K562 (cell line): ENCODE results near the gene MMRN2. TPM values are rescaled to one million over a fixed set of nuclear protein-coding genes. Genes with fewer than 3 reads are reported as not detected.

Source experiments
- ARID4B ChIP-seq: sonication (generic); formaldehyde crosslinking; IDR thresholded peaks from 2 replicates; pipeline ENCODE4 v1.8.0; 2022; ENCODE audit warnings: mild to moderate bottlenecking, missing genetic modification reagents
- ELF1 ChIP-seq: fragments of 200-800 bp; sonication (Bioruptor generic); IDR thresholded peaks from 2 replicates; pipeline ENCODE4 v1.6.1; 2016; ENCODE audit warnings: missing genetic modification characterization, missing compliant biosample characterization
- FOSL1 ChIP-seq: fragments of 200-800 bp; sonication (Bioruptor generic); conservative IDR thresholded peaks from 2 replicates; pipeline ENCODE4 v1.6.1; 2016; ENCODE audit warnings: missing genetic modification characterization, missing compliant biosample characterization
- GTF2F1 ChIP-seq: IDR thresholded peaks from 2 replicates; pipeline ENCODE4 v1.6.1; 2011; ENCODE audit warnings: low read depth, low read length, improper control_type of control experiment
- HDAC2 ChIP-seq: fragments of 450-650 bp; IDR thresholded peaks from 2 replicates; pipeline ENCODE4 v1.6.1; 2016; ENCODE audit warnings: mild to moderate bottlenecking
- MEIS2 ChIP-seq: fragments of 450-650 bp; IDR thresholded peaks from 2 replicates; pipeline ENCODE4 v1.6.1; 2014; ENCODE audit warnings: mild to moderate bottlenecking; ENCODE audit not compliant: partially characterized antibody
- RREB1 ChIP-seq: fragments of 250-450 bp; sonication (Bioruptor Pico); IDR thresholded peaks from 2 replicates; pipeline ENCODE4 v1.4.0; 2020
- SIX5 ChIP-seq, 2 experiments: IDR thresholded peaks; 2 replicates each; pipeline ENCODE4 v1.6.1; 2011; ENCODE audit warnings: low read length in 2 of 2, borderline replicate concordance in 1 of 2, low read depth in 1 of 2, mild to moderate bottlenecking in 1 of 2, moderate library complexity in 1 of 2; ENCODE audit not compliant: insufficient read depth in 1 of 2
- SREBF1 ChIP-seq: fragments of 150-350 bp; IDR thresholded peaks from 2 replicates; pipeline ENCODE4 v1.6.1; 2014; ENCODE audit warnings: antibody characterized with exemption, low read depth, low read length, borderline replicate concordance
- SRF ChIP-seq, 2 experiments: fragments of 250-450, 450-650 bp in 1 of 2; sonication (Bioruptor Pico) in 1 of 2; sonication (generic) in 1 of 2; formaldehyde crosslinking; IDR thresholded peaks; 2 replicates each; pipeline versions ENCODE4 v1.5.0 to v1.5.1; 2020 to 2022; ENCODE audit warnings: mild to moderate bottlenecking in 1 of 2, missing genetic modification reagents in 1 of 2
- STAT5A ChIP-seq: IDR thresholded peaks from 2 replicates; pipeline ENCODE4 v1.6.1; 2012; ENCODE audit warnings: low read length, inconsistent platforms, borderline replicate concordance
- ZEB2 ChIP-seq: fragments of 450-650 bp; IDR thresholded peaks from 2 replicates; pipeline ENCODE4 v1.6.1; 2016
- polyA plus RNA-seq, 8 experiments: library from polyadenylated mRNA; depleted of rRNA in 4 of 8; stranded (reverse) in 5 of 8; unstranded in 3 of 8; fragments of >200 nt; fragmentation: Nextera tagmentation in 2 of 8; fragmentation: Illumina TruSeq in 1 of 8; extraction: Ambion mirVana in 2 of 8; extraction: Trizol in 1 of 8; gene quantifications; 2 replicates each; pipeline versions ENCODE4 v1.2.1 to v1.2.3, GENCODE V29; 2011 to 2014; ENCODE audit warnings: inconsistent platforms in 1 of 8, missing spikeins in 1 of 8
- total RNA-seq, 7 experiments: library from RNA; depleted of rRNA in 6 of 7; stranded (reverse); fragments of >200 nt in 6 of 7; fragmentation: Illumina TruSeq in 2 of 7; extraction: Trizol in 2 of 7; gene quantifications; 2 replicates each; pipeline versions ENCODE4 v1.2.1 to v1.2.3, GENCODE V29; 2011 to 2021; ENCODE audit warnings: low replicate concordance in 1 of 7

MMRN2 gene
- total and polyA plus RNA-seq, 9 of the 15 experiments (the other 6 are each of a cell fraction or from before 2014, with no cell fraction given): 0.07 to 2.0 (median 1.2) TPM

- TF ChIP-seq ARID4B (CRISPR knock-in tag): no peak
- no peak for TF ChIP-seq HDAC2
- peak; percentile 99 for TF ChIP-seq MEIS2
- no peak for TF ChIP-seq SIX5 (IDR thresholded peaks at IDR 0.05; ENCODE audit: borderline replicate concordance in 1 of 2, insufficient read depth in 1 of 2, low read depth in 1 of 2, low read length in 2 of 2)
- TF ChIP-seq FOSL1 (tag): peak; percentile 59
- peak in 1 of 2 experiments; percentile 57; a peak in 1 of 4 replicates for TF ChIP-seq SRF (CRISPR knock-in tag; IDR thresholded peaks at IDR 0.05)
- TF ChIP-seq RREB1 (CRISPR knock-in tag): no peak
- peak; percentile 62 for TF ChIP-seq STAT5A
- no peak for TF ChIP-seq ELF1 (tag)
- no peak for TF ChIP-seq GTF2F1
- TF ChIP-seq SREBF1: no peak
- no peak for TF ChIP-seq ZEB2
Measured at GRCh38 chr10:86888585-86889381, 68.6 kb downstream of the MMRN2 start (continued).
